GM21786 (cell line): ENCODE data around the gene ASTN2.

Source experiments
- ATAC-seq: cut with Tn5 transposase; IDR thresholded peaks from one replicate; pipeline ENCODE4 v1.9.1; 2021; ENCODE audit not compliant: unreplicated experiment

ASTN2 gene

DNA sequence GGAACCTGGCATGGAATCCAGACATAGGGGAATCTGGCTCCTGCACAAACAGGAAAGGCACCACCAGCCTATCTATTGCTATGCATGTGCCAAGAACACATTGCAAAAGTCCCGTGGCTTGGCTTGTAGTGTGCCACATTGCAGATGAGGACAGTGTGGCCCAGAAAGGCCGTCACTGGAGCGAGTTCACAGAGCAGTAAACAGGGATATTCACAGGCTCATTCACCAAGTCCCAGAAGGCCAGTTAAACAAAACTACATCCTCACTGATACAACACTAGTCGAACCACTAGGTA, 767.4 kb downstream of the ASTN2 start:
- ATAC-seq: no peak

DNA sequence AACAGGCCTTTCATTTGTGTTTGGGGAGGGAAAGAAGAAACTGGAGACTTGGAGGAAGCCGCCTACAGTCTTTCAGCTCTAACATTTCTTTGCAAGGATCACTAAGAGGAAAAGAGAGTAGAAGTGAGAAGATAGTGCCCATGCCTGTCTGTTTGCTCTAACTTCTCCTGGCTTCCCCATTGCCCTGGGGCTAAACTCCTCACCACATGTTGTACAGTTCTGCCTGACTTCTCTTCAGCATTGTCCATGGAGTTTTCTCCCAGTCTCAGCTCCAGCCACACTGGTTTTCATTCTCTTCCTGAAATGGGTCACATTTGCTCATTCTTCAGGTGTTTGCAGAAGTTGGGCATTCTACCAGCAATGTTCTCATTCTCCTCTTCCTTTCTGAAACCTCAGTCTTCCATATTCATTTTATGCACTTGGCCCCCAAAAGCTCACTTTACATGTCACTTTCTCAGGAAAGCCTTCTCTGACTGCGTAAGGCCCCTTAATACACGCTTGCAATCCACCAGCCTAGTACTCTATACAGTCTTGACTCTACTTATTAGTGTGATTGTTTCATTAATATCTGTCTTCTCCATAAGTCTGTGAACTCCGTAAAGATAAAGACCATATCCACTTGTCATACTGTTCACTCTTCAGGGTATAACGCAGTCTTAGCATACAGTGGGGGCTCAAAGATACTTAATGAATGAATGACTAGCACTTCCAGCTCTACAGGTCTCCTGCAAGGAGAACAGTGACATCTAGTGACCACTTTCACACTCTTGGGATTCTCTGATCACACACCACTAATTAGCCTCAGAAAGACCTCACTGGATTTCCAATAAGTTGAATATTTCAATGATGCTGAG, 768.0 kb downstream of the ASTN2 start:
- no peak for ATAC-seq

DNA sequence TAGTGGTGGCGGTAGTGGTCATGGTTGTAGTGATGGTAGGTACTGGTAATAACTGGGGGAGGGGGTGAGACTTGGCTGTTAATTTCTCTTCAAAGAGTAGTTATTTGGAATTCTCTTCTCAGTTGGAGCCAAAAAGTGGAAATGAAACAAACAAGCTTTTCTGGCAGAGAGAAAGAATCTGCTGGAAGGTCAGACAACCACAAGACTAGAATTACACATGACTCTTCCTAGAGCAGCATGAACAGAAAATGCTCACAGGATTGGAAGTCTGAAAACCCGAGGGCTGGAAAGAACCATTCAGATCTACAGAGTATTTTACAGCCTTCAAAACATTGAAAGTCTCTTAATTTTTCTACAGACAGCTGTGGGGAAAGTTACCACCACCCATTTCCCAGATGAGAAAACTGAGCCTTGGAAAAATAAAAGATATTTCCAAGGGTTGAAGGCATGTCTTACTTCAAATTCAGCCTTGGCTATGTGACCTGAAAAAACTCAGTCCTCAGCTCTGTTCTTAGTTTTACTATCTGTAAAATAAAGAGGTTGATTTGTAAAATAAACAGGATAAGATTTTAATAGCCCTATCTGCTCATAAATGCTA, 770.7 kb downstream of the ASTN2 start:
- ATAC-seq: no peak

DNA sequence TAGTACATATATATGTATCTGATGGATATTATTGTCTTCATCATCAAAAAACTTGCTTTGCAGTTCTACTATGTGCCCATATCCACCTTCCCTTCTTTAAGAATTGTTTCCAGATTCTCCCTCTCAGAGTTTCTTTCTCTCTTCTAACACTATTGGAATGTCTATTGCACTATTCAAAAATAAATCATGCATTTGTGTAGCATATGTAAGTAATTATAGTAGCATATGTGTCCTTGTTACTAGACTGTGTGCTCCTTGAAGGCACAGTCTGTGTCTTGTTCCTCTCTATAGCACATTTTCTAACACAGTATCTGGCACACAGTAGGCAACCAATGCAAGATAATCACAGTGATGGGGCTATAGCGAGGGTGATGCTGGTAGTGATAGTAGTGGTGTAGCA, 771.2 kb downstream of the ASTN2 start:
- ATAC-seq: no peak

DNA sequence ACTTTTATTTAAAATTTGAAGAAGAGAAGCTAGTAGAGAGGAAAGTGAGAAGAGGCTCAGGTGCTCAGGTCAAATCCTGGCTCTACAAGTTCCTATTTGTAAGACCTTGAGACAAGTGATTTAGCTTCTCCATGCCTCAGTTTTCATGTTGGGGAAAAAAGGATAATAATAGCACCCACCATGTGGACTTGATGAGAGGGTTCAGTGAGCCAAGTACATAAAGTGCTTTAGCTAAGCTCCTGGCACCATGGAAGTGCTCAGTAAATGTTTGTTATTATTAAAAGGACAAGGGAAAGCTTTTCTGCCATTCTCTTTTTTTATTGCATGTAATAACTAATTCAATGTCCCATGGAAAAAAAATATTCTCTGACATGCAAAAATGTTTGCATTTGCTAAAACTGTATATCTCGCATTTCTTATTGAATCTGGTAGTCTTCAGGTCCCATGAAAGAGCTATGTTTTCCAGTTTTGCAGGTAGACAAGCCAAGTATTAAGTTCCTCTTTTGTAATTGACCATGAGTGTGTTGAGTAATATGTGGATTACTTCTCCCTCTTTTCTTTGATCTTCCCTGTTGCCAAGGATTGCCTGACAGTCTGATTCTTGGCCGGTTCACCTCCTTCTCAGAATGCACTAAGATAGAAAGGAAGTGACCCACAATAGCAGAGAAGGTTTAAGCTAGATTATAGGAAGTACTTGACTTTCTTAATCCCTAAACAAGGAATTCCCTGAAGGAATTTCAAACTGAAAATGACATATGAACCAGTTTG, 773.4 kb downstream of the ASTN2 start:
- no peak for ATAC-seq

DNA sequence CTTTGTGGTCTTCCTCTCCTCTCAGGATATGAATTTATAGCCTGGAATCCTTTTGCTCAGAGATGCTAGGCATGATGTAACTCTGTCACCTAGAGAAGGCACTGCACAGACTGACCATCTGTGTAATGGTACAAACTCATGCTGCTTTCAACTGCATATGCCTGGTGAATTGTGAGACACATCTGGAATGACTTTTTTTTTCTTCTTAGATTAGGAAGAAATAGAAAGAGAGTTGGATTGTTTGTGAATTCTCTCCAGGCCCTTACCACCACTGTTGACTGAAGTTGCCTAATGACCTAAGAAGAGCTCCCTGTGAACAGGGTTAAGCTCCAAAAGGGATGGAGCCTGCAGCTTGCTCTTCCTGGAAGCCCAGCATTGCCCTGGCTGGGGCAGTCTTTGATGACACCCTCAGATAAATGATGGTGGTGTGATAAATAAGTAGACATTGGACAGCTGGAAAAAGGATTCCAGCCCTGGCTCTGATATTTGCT, 775.6 kb downstream of the ASTN2 start:
- no peak for ATAC-seq

DNA sequence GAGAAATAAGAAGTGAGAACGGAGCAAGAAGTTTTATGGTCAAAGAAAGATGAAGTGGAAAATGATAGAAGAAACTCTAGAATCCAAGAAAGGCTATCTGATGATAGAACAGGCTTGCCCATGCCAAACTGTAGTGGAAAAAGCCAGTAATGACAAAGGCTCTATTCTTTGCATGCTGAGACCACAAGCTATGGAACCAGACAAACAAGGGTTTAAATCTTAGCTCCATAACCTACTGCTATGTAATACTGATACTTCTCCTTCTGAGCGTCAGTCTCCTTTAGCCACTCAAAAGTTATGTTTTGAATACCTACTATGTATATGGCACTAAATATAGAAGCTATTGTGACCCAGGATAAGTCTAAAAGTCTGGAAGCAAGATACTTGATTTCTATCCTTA, 778.9 kb downstream of the ASTN2 start:
- no peak for ATAC-seq

DNA sequence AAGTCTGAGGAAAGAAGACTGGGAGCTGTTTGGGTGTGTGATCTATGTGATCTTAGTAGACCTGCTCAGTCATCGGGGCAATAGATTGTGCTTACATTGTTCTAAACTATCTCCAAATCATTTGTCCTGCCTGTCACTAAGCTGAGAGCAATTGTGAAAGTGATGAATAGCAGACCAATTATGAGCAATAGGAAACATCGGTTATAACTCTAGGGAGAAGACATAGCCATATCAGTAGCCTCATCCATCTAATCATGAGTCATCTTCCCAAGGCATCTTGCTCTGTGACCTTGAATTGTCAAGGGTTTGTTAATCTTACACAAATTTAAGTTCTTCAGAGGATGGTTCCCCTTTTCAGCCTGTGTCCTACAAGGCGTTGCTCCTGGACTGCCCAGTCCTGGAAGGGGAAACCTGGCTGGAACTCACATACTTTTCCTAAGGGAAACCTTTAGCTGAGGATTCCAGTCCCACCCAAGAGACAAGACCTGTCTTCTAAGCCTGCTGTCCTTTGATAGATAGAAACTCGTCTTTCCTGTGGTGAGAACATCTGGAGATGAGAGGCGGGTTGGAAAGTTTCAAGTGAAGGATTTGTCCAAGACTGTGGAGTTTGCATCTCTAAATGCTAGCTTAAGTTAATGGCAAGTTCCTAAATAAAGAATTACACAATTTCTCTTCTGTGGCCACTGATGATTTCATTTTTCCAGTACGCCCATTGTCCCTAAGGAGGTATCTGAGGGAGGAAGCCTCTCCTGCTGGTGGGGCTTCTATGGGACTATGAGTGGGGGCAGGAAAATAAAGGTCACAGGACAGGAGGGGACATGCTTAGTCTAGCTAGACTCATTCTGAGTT, 781.6 kb downstream of the ASTN2 start:
- no peak for ATAC-seq

DNA sequence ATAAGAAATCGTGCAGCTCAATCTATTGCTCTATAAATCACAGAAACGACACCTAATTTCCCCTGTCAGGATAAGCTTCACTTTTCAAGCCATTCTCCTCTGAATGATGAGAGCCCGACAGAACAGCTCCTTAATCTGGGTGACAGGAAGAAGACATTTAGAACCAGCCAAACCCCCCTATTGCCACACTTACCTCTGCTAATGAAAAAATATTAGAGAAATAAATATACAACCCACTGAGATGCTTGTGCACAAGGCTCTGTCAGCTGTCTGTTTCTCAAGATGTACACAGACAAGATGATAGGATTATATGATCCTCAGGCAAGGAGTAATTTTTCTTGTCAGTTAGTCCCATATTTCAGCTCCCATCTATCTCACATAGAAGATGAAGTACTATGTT, 785.2 kb downstream of the ASTN2 start:
- no peak for ATAC-seq

DNA sequence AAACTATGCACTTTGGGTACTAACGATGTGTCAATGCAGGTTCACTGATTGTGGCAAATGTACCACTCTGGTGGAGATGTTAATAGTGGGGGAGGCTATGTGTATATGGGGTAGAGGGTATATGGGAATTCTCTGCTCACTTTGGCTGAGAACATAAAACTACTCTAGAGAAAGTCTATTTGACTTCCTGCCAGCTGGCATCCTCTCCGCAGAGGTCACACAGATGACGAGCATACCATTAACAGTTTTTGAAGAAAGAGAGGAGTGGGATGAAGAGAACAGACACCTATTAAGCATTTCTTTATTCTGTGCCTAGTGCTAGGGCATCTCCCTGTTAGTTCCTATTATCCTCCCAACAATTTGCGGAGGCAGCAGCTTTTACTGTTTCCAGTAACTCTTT, 786.1 kb downstream of the ASTN2 start:
- ATAC-seq: no peak

DNA sequence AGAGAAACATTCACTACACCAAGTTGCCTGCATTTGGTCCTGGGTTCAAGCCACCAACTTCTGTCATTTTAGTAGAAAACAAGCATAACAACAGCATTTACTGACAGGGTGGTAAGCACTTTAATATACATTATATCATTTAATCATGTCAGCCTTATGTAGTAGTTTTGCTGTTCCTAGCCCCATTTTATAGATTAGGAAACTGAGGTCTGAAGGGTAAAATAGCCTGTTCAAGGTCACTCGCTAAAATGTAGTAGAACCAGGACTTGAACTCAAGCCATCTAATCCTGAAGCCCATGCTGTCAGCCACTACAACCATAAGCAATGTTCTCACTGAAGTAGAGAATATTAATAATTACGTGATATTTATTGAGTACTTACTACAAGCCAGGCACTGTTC, 787.4 kb downstream of the ASTN2 start:
- no peak for ATAC-seq

DNA sequence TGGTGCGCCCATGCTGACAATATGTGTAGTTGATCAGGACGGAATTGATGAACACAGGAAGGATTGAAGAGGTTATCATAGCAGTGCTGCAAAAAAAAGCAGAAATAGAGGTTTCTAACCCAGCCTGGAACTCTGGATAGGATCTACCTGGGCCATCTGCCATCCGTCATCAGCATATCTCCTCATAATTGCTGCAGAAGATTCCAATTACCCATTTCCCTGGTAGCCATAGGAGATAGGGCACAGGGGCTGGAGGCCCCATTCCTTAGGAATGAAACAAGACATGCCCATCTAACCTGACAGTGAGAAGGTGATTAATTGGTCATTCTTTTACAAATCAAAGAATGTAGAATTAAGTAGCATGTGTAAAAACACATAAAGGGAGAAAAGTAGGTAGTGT, 788.1 kb downstream of the ASTN2 start:
- ATAC-seq: no peak

DNA sequence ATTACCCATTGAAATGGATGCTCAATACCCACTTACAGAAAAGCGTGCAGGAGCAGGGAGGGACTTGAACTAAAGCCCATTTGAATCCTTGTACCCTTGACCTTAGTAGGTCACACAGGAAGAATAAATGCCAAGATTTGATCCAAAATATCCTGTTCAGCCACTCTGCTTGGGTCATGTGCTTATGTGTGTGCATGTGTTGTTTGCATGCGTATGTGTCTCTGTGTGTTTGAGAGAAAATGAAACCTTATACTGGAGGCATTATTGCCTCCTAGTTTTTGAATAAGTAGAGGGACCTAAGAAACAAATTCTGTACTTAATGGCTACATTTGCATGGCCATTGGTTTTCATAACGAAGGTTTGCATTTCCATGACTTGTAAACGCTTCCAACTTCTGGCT, 791.1 kb downstream of the ASTN2 start:
- no peak for ATAC-seq

DNA sequence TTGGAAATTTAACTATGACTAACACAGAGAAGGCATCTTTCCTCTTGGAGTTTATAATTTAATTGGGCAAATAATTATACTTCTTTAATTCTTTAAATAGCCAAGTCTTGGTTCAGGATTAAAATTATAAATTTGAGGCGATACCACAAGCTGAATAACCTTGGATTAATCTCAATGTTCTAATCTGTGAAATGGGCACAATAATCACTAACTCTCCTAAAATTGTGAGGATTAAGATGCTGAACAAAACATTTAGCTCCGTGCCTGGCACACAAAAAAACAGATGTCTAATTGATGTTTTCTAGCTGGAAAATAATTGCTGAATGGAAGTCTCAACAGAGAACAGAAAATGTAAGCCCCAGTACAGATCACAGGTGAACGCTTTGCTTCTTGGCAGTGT, 797.5 kb downstream of the ASTN2 start:
- ATAC-seq: no peak

DNA sequence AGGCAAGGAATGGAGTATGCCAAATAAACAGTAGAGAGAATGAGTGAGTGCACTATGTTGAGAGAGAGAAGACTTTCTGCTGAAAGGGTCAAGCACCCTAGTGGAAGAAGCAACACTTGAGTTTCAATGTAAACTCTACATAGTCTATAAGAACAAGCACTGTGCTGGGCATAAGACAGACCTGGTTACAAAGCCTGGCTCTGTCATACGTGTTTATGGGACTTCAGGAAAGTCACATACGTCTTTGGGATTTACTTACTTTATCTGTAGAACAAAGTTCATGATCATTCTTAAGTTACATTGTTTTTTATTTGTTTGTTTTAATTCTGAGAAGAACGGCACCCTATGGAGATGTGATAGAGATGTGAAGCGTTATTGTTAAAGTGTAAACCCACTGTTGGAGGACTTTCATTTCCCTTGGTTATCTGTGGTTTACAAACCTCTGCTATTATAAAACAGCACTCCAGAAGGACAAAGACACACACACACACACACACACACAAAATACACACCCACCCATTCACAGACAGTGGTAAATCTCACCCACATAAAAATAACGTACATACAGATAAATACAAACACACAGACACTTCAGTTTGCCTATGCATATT, 798.4 kb downstream of the ASTN2 start:
- no peak for ATAC-seq

DNA sequence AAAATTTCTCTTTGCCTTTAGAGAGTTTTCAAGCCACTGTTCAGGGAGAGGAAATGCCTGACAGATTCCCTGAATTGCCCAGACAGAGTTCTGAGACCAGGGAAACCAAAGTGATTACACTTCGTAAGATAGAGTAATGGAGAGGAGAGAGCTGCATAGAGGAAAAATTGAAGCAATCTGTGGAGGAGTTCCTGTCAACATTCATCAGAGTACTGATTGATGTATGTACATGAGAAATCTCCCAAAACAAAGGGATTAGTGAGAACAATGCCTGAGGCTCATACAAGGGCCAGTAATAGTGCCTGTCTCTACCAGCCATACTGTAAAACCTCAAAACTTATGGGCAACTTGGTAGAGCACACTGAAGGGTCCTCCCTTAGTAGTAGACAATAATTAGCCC, 806.8 kb downstream of the ASTN2 start:
- no peak for ATAC-seq

DNA sequence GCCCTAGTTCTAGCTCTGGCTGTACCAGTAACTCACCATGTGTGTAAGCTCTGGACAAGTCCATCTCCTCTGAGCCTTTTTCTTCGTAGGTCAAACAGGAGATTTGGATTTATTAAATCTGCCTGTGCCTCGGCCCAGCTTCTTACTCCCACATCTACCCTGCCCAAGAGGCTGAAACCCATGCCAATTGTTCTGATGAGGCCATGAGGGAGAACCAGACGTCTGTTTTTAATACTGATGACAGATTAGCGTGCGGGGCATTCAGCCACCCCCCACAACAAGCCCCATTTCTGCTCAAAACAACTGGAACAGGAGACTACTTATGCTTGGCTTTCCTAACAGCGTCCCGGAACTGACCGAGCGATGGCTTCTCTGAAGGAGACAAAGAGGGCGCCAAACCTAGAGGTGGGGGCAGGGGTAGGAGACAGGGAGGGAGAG, 808.9 kb downstream of the ASTN2 start:
- ATAC-seq: no peak

DNA sequence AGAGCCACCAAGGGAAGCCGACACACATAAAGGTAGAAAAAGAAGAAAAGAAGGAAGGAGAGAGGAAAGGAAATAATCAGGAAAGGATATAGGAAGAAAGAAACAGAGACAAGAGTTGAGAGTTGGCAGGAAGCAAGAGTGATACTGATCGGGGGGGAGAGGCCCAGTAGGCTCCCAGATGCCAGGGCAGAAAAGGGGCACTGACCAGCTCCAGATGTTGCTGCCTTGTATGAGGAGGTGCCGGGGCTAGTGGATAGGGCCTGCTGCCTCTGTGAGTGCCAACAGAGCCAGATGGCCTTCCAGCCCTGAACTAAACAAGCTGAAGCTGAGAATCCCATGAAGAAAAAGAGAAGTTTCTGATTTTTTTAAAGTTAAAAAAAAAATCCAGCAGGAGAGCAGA, 809.8 kb downstream of the ASTN2 start:
- ATAC-seq: no peak

DNA sequence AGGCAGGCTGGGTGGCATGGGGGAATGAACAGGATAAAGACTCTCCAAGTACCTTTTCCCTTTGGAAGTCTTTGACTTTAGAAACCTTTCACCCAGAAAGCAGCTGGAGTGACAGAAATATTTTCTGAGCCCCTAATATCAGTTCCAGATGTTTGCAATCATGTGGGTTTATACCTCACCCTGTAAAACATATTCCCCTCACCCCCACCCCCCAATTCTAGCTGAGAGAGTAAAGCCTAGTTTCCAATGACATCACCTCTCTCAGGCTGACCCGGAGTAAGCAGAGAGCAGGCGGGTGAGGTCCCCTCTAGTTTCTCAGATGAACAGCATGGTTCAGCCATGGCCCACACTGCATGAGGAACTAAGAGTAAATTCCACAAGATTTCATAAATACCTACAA, 810.6 kb downstream of the ASTN2 start:
- no peak for ATAC-seq

DNA sequence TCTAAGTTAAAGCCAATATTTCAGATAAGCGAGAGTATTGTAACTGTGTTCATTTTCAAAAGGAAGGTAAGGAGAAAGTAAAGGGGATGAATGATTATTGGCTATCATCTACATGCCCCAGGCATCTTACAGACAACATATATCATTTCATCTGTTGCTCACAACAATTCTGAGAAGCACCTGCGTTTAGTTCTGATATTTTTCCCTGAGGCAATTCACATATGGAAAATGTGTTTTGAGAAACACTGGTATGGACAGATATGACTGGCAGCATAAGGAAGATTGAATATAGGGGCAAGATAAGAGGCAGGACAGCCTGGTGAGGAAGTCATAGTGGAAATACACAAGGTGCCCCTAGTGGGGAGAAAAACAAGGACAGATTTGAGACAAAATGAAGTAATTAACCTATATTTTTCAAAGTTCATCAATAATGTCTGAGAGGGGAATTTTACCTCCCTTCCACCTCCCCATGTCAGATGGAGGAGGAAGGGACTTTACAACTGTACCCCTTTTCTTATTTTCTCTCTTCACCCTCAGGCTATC, 815.4 kb downstream of the ASTN2 start:
- no peak for ATAC-seq
